Stimulated activated CD8-positive, alpha-beta memory T cell treated with anti-CD3 and anti-CD28 coated beads, Interleukin-7, amount 100 ng/mL, for 24 hours (primary cell): Measurements from ENCODE around the gene MRPS26.
"Not testable (repeated sequence)": the region's sequence is repeated elsewhere in the genome, so short reads cannot be mapped to it uniquely, and the experiment has no call there.

ENCODE experiments used
- DNase-seq: peaks from one replicate; pipeline ENCODE4 v3.0.0-alpha.2; 2020; ENCODE audit warnings: low read depth

Gene MRPS26

GRCh38 chr20:3074812-3075211 is 29.0 kb downstream of the MRPS26 start:
- DNase-seq, result no peak

- DNase-seq, result not testable (repeated sequence)
Measured at GRCh38 chr20:3075315-3075714, 29.5 kb downstream of the MRPS26 start.

- DNase-seq, result no peak
Measured at GRCh38 chr20:3077618-3078134, 31.8 kb downstream of the MRPS26 start.

- DNase-seq, result no peak
Measured at GRCh38 chr20:3080939-3081388, 35.1 kb downstream of the MRPS26 start.

GRCh38 chr20:3081641-3082040 is 35.8 kb downstream of the MRPS26 start:
- DNase-seq, result no peak

GRCh38 chr20:3082306-3082951 is 36.6 kb downstream of the MRPS26 start:
- no peak for DNase-seq

GRCh38 chr20:3082955-3083952 is 37.4 kb downstream of the MRPS26 start:
- no peak for DNase-seq

GRCh38 chr20:3084283-3084985 is 38.6 kb downstream of the MRPS26 start, which contains the start of gene AVP:
TSS of gene AVP (minus strand) at chr20:3084724. CDS start at chr20:3084674, 50 bp downstream.
- no peak for DNase-seq

GRCh38 chr20:3084986-3085360 is 39.1 kb downstream of the MRPS26 start:
- no peak for DNase-seq

- DNase-seq, result no peak
Measured at GRCh38 chr20:3085571-3086072, 39.8 kb downstream of the MRPS26 start.

GRCh38 chr20:3088031-3088430 is 42.2 kb downstream of the MRPS26 start:
- no peak for DNase-seq

GRCh38 chr20:3090565-3090964 is 44.7 kb downstream of the MRPS26 start:
- no peak for DNase-seq

- DNase-seq, result no peak
Measured at GRCh38 chr20:3092611-3093379, 46.9 kb downstream of the MRPS26 start.

- no peak for DNase-seq
Measured at GRCh38 chr20:3093861-3094361, 48.1 kb downstream of the MRPS26 start.

- DNase-seq, result no peak
Measured at GRCh38 chr20:3094848-3095629, 49.2 kb downstream of the MRPS26 start.
